ENCODE measurements around the gene DDX24.

GRCh38 chr14:94089479-94089878 is 8.5 kb upstream of the DDX24 start:
- TF ChIP-seq CTCF (optimal IDR thresholded peaks at IDR 0.05 in 1 of 3, IDR thresholded peaks at IDR 0.05 in 1 of 3, conservative IDR thresholded peaks at IDR 0.05 in 1 of 3; ENCODE audit: extremely low read depth in 1 of 3, insufficient read depth in 2 of 3, low read length in 3 of 3) (no peak), EZH2 (IDR thresholded peaks at IDR 0.05; ENCODE audit: low read length) (no peak)

Data from keratinocyte (primary cell).